ENCODE results near the gene PPP1R3E.

PPP1R3E gene

DNA sequence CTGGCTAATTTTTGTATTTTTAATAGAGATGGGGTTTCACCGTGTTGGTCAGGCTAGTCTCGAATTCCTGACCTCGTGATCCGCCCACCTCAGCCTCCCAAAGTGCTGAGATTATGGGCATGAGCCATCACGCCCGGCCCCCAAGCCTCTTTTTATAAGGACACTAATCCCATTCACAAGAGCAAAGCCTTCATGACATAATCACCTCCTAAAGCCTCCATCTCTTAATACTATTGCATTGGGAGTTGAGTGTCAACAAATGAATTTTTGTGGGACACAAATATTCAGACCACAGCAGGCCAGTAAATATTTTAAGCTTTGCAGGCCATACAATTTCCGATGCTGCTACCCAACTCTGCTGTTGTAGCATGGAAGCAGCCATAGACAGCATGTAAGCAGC, 54.1 kb downstream of the PPP1R3E start:
- DNase-seq (ENCODE audit: low read depth), result no peak
